Activated CD8-positive, alpha-beta T cell treated with anti-CD3 and anti-CD28 coated beads for 36 hours (primary cell): ENCODE measurements around the gene CDH15. TPM values are rescaled to one million over a fixed set of nuclear protein-coding genes. Genes with fewer than 3 reads are reported as not detected.

Experiments
- ATAC-seq: fragments of 200-7000 bp; cut with Tn5 transposase; one replicate; pipeline ENCODE4 v1.10.0; 2021; ENCODE audit warnings: mild to moderate bottlenecking, moderate library complexity
- CTCF ChIA-PET: fragments of 350-600 bp; sonication (Branson Sonifier 250); formaldehyde crosslinking; loops from one replicate; lab custom pipeline; 2021; ENCODE audit warnings: antibody characterized with exemption; lab: Charles Lee
- POLR2A ChIA-PET: fragments of 350-600 bp; sonication (Branson Sonifier 250); formaldehyde crosslinking; loops from one replicate; lab custom pipeline; 2021; ENCODE audit warnings: antibody characterized with exemption; lab: Charles Lee
- DNase-seq: peaks from one replicate; pipeline ENCODE4 v3.0.0-alpha.2; 2020
- H3K27ac Mint-ChIP-seq: one replicate; pipeline ENCODE4 v1.8.0; 2021; ENCODE audit warnings: mild to moderate bottlenecking, mixed read lengths
- H3K27me3 Mint-ChIP-seq: one replicate; pipeline ENCODE4 v1.8.0; 2021; ENCODE audit warnings: mixed read lengths
- H3K36me3 Mint-ChIP-seq: one replicate; pipeline ENCODE4 v1.8.0; 2021; ENCODE audit warnings: low read depth, mixed read lengths
- H3K4me1 Mint-ChIP-seq: one replicate; pipeline ENCODE4 v1.8.0; 2021; ENCODE audit warnings: low read depth, mixed read lengths
- H3K4me3 Mint-ChIP-seq: one replicate; pipeline ENCODE4 v1.8.0; 2021; ENCODE audit warnings: mild to moderate bottlenecking, moderate library complexity, mixed read lengths
- H3K9me3 Mint-ChIP-seq: one replicate; pipeline ENCODE4 v1.8.0; 2021; ENCODE audit warnings: mixed read lengths
- CTCF ChIP-seq: fragments of 200-600 bp; IDR thresholded peaks from one replicate; pipeline ENCODE4 v1.8.0; 2022; ENCODE audit warnings: antibody characterized with exemption, mild to moderate bottlenecking
- intact Hi-C: fragments of 100-400 bp; cut with micrococcal nuclease; formaldehyde crosslinking; loops from one replicate; pipeline ENCODE4 v1.10.0; 2022
- total RNA-seq, 2 experiments: library from RNA; stranded (reverse); gene quantifications; one replicate each; pipeline ENCODE4 v1.2.3, GENCODE V29; 2021

Gene CDH15
- total RNA-seq, 2 experiments from 2014 or later: not detected

GRCh38 chr16:89172528-89173173 is 1.1 kb downstream of the CDH15 start:
- Mint-ChIP-seq H3K27me3 (peaks cover 2% of the 10 kb centered on the region), H3K27ac (no peak overlapping the region), H3K9me3 (no peaks in the 10 kb centered on the region), H3K36me3 (no peaks in the 10 kb centered on the region), H3K4me3 (no peak overlapping the region), H3K4me1 (peaks cover 9% of the 10 kb centered on the region)
- DNase-seq: no peak
- POLR2A ChIA-PET: interaction anchor here (1.2 kb wide), 2 partner anchors 79 to 362 kb away, joined by 3 to 5 read pairs; partner anchors contain the start of gene ACSF3
- TF ChIP-seq CTCF: no peak
- intact Hi-C loops: loop anchor here (10.0 kb wide), 1 partner anchor 348 kb away; no protein-coding TSS in a partner anchor
- CTCF ChIA-PET: no interaction called here
- no peak for ATAC-seq

- H3K27ac Mint-ChIP-seq: no peak overlapping the region
- no peak for TF ChIP-seq CTCF
- peaks cover 2% of the 10 kb centered on the region for H3K27me3 Mint-ChIP-seq
- DNase-seq (no peak), ATAC-seq (no peak)
- no peaks in the 10 kb centered on the region for H3K9me3 Mint-ChIP-seq
- intact Hi-C loops: loop anchor here (10.0 kb wide), 1 partner anchor 349 kb away; no protein-coding TSS in a partner anchor
- no peak overlapping the region for H3K4me3 Mint-ChIP-seq
- CTCF ChIA-PET: interaction anchor here (0.5 kb wide), 1 partner anchor 171 kb away, joined by 4 read pairs; no protein-coding TSS in a partner anchor
- POLR2A ChIA-PET: interaction anchor here (1.2 to 1.3 kb wide), 2 partner anchors 79 to 360 kb away, joined by 3 to 5 read pairs; partner anchors contain the start of gene ACSF3
- no peaks in the 10 kb centered on the region for H3K36me3 Mint-ChIP-seq
- H3K4me1 Mint-ChIP-seq: peaks cover 9% of the 10 kb centered on the region
Observed at GRCh38 chr16:89173174-89173921, 1.8 kb downstream of the CDH15 start.

GRCh38 chr16:89174055-89174827 is 2.7 kb downstream of the CDH15 start:
- POLR2A ChIA-PET: interaction anchor here (1.2 to 1.6 kb wide), 3 partner anchors 14 to 361 kb away, joined by 3 to 5 read pairs (median 3); partner anchors contain the start of gene ACSF3

GRCh38 chr16:89174877-89175276 is 3.3 kb downstream of the CDH15 start:
- Mint-ChIP-seq H3K4me3 (no peak overlapping the region), H3K27ac (no peak overlapping the region), H3K9me3 (no peaks in the 10 kb centered on the region), H3K4me1 (peaks cover 9% of the 10 kb centered on the region), H3K36me3 (no peaks in the 10 kb centered on the region), H3K27me3 (peaks cover 2% of the 10 kb centered on the region)
- DNase-seq (no peak), ATAC-seq (no peak)
- ChIA-PET CTCF (no interaction called here), POLR2A (interaction anchor here (1.3 to 1.6 kb wide), 2 partner anchors 13 to 362 kb away, joined by 3 read pairs; no protein-coding TSS in a partner anchor)
- no peak for TF ChIP-seq CTCF
- intact Hi-C loops: loop anchor here (10.0 kb wide), 1 partner anchor 350 kb away; no protein-coding TSS in a partner anchor

More at GRCh38 chr16:89174055-89174827, 2.7 kb downstream of the CDH15 start:
- CTCF ChIA-PET: no interaction called here
- DNase-seq: no peak
- intact Hi-C loops: loop anchor here (10.0 kb wide), 1 partner anchor 349 kb away; no protein-coding TSS in a partner anchor
- peaks cover 9% of the 10 kb centered on the region for H3K4me1 Mint-ChIP-seq
- no peak for TF ChIP-seq CTCF
- H3K9me3 Mint-ChIP-seq: no peaks in the 10 kb centered on the region
- no peak overlapping the region for H3K27ac Mint-ChIP-seq
- peaks cover 2% of the 10 kb centered on the region for H3K27me3 Mint-ChIP-seq
- H3K36me3 Mint-ChIP-seq: no peaks in the 10 kb centered on the region
- no peak for ATAC-seq
- no peak overlapping the region for H3K4me3 Mint-ChIP-seq
